GM21737 (cell line): Measurements from ENCODE around the gene UNC13C.

ENCODE experiments used
- ATAC-seq: cut with Tn5 transposase; IDR thresholded peaks from one replicate; pipeline ENCODE4 v1.9.1; 2021; ENCODE audit warnings: mild to moderate bottlenecking, moderate library complexity; ENCODE audit not compliant: unreplicated experiment

Gene UNC13C

GRCh38 chr15:54109014-54109413 is 130.8 kb downstream of the UNC13C start:
- ATAC-seq, result no peak

- no peak for ATAC-seq
Observed at GRCh38 chr15:54119051-54119450, 140.8 kb downstream of the UNC13C start.

DNA sequence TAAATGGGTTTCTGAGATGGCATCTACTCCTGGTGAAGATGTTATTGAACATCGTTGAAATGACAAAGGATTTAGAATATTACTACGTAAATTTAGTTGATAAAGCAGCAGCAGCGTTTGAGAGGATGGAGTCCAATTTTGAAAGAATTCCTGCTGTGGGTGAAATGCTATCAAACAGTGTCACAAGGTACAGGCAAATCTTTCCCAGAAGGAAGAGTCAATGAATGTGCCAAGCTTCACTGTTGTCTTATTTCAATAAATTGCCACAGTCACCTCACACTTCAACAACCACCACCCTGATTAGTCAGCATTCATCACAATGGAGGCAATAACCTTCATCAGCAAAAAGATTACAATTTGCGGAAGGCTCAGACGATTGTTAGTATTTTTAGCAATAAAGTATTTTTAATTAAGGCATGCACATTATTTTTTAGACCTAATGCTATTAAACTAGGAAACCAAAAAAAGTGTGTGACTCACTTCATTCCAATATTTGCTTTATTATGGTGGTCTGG is 142.8 kb downstream of the UNC13C start:
- no peak for ATAC-seq

DNA sequence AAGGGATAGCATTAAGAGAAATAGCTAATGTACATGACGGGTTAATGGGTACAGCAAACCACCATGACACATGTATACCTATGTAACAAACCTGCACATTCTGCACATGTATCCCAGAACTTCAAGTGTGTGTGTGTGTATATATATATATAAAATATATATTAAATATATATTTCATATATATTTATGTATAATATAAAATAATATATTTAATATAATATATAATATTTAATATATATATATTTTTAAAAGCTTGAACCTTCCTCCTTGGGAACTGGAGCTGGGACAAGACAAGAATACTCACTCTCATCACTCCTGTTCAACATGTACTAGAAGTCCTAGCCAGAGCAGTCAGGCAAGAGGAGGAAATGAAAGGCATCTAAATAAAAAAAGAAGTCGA is 149.3 kb downstream of the UNC13C start:
- no peak for ATAC-seq

- no peak for ATAC-seq
Observed at GRCh38 chr15:54131410-54131809, 153.2 kb downstream of the UNC13C start.

DNA sequence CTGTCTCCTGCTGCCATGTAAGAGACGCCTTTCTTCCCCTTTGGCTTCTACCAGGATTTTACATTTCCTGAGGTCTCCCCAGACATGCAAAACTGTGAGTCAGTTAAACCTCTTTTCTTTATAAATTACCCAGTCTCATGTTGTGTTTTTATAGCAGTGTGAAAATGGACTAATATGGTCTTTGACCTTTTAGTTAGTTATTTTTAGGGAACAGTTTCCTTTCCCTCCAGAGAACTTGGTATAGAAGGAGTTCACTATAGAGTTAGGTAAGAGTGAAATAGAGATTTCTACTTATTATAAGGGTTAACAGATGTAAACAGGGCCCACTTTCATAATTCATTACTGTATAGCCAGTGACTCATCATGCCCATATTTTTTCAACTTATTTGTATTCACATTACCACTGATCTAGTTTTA is 170.9 kb downstream of the UNC13C start:
- no peak for ATAC-seq

DNA sequence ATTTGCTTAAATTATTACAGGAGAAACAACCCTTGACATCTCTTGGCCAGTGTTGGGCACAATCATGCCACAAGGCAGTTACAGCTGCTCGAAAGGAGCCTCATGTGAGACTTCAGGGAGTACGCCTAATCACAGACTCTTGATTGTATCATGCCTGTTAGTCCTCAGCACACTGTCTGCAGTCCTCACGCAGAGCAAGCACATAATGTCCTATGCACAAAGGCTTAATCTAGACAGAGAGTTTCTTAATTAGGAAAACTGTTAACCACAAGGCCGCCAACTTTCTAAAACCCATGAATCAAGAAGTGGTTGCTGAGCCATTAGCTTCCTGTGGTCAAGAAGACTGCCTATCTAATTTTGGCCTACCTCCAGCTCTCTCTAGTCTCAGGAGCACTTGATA is 172.0 kb downstream of the UNC13C start:
- ATAC-seq, result no peak

GRCh38 chr15:54159012-54159411 is 180.8 kb downstream of the UNC13C start:
- ATAC-seq, result no peak

GRCh38 chr15:54187325-54187724 is 209.1 kb downstream of the UNC13C start:
- no peak for ATAC-seq

- no peak for ATAC-seq
Observed at GRCh38 chr15:54197995-54198394, 219.8 kb downstream of the UNC13C start.

DNA sequence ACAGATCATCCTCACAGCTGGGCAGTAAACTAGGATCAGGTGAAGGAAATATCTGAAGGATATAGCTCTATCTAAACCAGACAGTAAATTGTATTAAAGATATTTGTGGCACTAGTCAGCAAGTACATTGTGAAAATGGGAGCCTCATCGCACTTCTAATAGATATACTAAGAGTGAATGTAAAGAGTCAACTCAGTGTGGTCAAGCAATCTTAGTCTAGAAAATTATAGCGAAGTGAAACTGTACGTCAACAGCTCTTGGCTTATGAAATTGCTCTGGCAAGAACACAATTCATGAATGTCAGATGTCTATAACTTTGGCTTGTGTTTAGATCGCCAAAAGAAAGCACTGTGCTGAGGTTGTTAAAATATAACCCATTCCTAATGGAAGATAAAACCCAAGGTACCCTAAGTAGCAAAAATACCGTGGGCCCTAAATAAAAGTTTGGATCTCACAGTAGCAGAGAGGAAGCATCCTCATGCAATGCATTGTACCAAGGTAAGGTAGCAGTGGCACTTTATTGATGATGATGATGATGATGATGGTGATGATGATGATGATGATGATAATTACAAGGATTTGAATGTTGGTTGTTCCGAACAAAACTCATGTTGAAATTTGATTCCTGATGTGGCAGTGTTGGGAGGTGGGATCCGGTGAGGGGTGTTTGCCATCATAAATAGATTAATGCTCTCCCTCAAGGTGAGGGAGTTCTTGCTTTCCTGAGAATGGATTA is 228.5 kb downstream of the UNC13C start:
- ATAC-seq, result no peak

GRCh38 chr15:54208786-54209185 is 230.5 kb downstream of the UNC13C start:
- no peak for ATAC-seq

GRCh38 chr15:54212635-54213034 is 234.4 kb downstream of the UNC13C start:
- ATAC-seq, result no peak

DNA sequence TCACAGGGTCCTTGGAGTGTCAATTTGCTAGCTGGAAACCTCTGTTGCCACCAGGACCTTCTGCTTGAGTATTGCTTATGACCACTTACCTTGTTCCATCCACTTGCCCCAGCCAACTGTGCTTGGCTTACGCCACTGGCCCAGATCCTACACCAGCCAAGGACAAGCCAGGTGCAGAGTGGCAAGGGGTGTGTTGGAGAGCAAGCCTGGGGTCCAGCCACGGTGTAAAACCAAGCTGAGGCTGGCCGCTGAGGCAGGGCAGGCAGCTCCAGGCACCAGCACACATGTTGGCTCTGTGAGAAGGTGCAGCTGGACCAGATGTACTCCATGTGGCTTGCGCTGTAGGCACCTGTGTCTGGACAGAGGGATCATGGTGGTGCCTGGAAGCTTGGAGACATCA is 248.2 kb downstream of the UNC13C start:
- ATAC-seq, result no peak

DNA sequence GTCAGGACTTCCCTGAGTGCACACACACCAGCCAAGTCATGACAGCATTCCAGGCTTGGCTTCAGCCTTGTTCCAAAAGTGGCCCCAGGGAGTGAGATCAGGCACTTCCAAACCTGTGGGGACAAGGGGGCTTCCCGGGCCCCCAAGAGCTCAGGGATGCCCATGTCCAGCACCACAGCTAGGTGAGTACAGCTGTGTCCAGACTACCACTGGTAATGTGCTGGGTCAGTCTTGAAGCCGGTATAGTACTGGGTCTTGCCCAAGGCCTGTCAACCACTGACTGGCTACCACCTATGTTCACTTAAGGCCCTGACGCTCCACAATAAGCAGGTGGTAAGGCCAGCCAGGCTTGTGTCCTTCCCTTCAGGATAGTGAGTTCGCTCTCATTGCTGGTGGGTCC is 249.3 kb downstream of the UNC13C start:
- ATAC-seq, result no peak

DNA sequence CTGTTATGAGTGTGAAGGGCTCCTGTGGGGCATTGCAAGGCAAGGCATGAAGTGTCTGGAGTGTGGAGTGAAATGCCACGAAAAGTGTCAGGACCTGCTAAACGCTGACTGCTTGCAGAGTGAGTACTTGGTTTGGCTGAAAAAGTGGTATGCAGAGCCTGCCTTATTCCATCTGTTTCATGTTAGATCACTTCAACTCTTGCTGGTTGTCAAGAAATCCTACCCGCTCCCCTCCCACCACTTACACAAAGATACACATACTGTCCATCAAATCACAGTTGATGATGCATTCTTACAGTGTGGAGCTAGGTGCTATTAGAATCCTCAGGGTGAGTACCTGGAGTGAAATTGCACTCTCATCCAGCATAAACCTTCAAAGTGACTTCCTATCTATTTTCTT is 272.1 kb downstream of the UNC13C start:
- ATAC-seq, result no peak

DNA sequence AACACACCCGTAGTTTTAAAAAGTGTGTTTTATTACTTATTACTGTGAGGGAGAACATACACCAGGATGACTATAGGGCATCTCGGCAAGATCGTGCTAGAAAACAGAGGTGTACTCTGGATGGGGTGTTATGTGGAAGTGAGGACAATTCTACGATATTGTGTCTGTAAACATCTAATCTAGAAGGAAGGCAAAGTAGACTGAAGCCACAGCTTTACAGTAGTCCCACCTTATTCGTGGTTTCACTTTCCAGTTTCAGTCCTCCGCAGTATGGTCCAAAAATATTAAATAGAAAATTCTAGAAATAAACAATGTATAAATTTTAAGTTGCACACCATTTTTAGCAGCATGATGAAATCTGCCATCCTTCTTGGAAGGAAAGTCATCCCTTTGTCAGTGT is 277.9 kb downstream of the UNC13C start:
- no peak for ATAC-seq

GRCh38 chr15:54273928-54274327 is 295.7 kb downstream of the UNC13C start:
- ATAC-seq, result no peak

GRCh38 chr15:54277834-54278233 is 299.6 kb downstream of the UNC13C start:
- ATAC-seq, result no peak

DNA sequence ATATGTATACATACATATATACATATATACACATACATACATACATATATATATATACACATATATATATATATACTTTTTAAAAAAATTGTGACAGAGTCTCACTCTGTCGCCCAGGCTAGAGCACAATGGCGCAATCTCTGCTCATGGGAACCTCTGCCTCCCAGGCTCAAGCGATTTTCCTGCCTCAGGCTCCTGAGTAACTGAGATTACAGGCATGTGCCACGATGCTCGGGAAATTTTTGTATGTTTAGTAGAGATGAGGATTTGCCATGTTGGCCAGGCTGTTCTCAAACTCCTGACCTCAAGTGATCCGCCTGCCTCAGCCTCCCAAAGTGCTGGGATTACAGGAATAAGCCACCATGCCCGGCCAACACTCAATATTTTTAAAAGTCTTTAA is 302.5 kb downstream of the UNC13C start:
- ATAC-seq, result no peak

GRCh38 chr15:54282228-54282836 is 304.1 kb downstream of the UNC13C start:
- no peak for ATAC-seq

- ATAC-seq, result no peak
Observed at GRCh38 chr15:54288049-54288448, 309.8 kb downstream of the UNC13C start.
